Stimulated activated CD4-positive, alpha-beta T cell treated with anti-CD3 and anti-CD28 coated beads, Interleukin-12 subunit alpha, Interleukin-12 subunit beta, amount 100 ng/mL, for 4 hours (primary cell): ENCODE data around the gene ERFL.
"Not testable (repeated sequence)": the region's sequence is repeated elsewhere in the genome, so short reads cannot be mapped to it uniquely, and the experiment has no call there.

ENCODE experiments used
- DNase-seq: peaks from one replicate; pipeline ENCODE4 v3.0.0-alpha.2; 2020

ERFL gene

DNA sequence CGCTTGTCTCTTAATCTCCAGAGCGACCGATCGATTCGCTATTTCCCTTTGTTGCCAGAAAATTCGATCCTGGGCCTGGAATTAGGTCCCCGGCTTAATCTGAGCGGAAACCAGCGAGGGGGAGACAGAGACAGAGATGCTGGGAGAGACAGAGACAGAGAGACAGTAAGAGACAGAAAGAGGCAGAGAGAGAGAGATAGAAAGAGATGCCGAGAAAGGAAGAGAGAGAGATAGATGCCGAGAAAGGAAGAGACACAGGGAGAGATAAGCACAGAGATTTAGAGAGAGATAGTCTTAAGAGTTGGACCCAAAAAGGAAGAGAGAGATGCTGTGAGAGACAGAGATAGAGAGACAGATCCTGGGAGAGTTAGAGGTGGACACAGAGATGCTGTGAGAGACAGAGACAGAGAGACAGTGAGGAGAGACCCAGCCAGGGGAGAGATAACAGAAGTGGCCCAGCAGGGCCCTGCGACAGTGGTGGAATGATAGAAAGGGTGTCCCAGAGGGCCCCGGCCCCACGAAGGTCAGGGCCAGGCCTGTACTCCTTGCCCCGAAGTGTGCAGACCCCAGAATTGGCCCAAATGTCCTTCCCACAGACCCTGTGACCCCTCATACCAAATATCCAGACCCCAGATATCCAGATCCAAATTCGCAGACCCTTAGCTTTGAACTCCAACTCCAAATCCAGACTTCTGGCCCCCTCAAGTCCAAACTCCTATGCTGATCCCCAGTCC lies 1.3 kb downstream of the ERFL start:
- DNase-seq: no peak

DNA sequence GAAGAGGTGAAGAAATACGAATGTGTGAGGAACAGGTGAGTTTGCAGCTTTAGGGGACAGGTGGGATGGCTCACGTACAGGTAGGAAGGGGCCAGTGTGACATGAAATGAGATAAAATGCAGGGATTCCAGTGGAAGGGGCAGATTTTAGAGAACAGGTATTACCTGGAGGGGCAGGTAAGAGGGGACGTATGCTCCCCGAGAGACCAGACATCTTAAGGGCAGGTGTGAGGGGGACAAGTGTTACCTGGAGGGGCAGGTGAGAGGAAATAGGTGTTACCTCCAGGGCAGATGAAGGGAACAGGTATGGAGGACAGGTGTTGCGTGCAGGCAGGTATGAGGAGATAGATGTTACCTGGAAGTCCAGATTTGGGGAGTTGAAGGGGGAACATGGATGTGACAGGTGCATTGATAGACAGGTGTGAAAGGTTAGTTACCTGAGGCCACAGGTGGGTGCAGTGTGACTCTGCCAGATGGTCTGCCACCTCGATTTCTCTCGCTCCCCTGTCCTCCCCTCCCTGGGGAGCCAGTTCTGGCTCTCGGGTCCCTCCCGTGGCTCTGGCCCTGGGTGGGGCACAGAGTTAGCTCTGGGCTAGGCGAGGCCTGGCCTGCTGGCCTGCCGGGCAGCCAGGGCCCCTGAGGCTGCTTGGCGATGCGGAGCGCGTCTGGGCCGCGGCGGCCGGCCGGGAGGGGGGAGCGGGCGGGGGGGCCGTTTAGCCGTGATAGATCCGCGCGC lies 2.1 kb downstream of the ERFL start:
- no peak for DNase-seq

DNA sequence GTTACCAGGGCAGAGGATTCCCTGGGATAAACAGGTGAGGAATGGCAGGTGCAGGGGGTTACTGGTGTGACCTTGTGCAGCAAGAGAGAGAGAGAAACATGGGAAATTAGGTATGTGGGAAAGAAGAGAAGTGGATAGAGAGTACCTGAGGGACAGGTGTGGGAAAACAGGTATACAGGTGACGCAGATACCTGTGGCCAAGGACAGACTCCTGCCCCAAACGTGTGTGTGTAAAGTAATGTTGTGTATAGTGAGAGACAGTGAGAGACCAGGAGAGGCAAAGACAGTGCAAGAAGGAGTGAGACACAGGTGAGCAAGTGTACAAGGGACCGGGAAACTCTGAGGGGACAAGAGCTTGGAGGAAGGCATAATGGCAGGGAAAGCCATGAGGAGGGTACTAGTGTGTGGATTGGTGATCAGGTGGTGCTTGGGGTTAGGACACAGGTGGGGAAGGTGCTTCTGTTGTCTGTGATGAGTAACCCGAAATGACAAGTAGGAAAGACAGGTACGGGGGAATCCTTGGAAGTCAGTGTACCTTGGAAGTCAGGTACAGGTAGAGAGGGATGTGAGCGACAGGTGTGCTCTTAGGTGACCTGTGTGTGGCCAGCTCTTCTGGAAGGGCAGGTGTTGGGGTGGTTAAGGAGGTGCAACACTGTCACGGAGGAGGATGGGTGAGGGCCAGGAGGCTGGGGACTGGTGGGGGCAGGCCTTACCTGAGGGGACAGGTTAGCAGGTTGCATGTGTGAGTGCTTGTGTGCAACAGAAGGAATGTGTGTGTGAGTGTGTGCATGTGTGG lies 2.8 kb downstream of the ERFL start:
- no peak for DNase-seq

DNA sequence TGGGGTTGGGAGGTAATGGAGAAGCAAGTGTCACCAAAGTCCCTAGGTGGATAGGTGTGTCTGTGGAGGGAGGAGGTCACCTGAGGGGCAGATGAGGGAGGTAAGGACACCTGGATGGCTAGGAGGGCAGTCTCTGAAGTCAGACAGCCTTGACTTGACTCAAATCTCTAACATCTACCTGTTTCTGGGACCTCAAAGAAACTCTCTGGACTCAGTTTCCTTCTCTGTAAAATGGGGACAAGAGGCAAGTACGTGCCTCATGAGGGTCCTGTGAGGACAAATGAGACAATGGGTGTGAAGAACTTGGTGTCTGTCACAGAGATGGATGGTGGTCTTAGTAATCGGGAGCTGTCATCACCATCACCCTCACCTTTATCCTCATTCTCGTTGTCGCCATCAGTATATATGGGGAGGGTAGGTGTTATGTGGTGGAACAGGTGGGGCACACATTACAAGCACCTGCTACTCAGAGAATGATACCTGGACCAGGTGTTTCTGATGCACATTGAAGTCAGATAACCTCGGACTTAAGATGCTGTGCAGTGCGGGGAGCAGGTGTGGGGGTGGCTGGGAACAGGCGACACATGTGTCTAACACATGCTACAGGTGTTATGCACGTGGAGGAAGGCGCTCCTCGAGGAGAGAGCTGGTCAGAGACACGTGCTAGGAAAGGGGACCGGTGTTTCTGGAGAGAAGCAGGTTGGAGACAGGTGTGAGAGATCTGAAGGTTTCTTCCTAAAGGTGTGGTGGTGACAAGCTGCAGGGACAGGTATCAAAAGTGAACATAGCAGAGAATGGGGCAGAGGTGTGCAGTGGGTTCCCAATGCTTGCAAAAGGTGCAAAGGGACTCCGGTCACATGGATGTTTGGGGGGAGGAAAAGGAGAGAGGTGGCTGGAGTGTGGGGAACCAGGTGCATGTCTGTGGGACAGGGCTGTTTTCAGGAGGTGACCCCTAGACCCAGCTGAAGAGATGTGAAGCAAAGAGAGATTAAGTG lies 3.8 kb downstream of the ERFL start:
- DNase-seq: no peak

DNA sequence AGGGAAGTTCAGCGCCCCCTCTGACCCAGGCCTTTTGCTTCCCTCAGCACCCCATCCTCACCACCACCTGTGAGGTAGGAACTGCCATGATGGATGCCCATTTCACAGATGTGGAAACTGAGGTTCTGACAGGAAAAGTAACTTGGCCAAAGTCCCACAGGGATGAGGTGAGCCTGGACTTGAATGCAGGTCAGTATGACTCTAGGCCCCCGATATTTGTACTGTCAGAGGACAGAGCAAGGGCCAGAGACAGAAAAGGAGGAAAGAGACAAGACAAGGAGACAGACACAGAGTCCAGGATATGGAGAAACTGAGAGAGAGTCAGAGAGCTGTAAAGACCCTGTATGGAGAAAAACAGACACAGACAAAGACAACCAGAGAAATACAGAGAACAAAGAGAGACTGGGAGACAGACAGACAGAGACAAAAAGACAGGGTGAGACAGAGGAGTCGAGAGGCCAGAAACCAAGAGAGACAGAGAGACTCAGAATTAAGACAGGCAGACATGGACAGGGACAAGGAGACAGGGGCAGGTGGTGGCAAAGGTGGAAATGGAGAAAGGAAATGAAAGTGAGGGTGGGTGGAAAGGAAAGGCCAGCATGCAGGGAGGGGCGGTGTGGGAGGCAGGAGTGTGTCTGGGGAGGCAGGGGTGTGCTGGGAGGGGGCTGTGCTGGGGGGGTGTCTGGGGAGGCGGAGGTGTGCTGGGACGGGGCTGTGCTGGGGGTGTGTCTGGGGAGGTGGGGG lies 5.0 kb downstream of the ERFL start:
- DNase-seq: no peak

DNA sequence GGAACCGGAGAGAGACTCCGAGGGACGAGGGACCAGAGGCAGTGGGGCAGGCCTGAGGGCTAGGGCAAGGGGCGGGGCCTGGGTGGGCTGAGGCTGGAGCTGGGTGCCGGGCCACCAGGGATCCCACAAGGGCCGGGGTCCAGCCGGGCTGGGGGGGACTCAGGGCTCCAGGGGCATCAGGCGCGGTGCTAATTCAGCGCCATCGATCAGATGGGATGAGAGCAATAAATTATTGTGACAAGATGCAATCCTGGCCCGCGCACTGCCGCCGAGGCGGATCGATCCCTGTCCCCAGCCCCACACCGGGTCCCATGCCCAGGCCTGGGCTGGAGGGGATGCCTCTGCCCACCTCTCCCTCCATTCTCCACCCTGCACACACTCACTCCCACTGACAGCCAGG lies 5.7 kb downstream of the ERFL start:
- DNase-seq: no peak

DNA sequence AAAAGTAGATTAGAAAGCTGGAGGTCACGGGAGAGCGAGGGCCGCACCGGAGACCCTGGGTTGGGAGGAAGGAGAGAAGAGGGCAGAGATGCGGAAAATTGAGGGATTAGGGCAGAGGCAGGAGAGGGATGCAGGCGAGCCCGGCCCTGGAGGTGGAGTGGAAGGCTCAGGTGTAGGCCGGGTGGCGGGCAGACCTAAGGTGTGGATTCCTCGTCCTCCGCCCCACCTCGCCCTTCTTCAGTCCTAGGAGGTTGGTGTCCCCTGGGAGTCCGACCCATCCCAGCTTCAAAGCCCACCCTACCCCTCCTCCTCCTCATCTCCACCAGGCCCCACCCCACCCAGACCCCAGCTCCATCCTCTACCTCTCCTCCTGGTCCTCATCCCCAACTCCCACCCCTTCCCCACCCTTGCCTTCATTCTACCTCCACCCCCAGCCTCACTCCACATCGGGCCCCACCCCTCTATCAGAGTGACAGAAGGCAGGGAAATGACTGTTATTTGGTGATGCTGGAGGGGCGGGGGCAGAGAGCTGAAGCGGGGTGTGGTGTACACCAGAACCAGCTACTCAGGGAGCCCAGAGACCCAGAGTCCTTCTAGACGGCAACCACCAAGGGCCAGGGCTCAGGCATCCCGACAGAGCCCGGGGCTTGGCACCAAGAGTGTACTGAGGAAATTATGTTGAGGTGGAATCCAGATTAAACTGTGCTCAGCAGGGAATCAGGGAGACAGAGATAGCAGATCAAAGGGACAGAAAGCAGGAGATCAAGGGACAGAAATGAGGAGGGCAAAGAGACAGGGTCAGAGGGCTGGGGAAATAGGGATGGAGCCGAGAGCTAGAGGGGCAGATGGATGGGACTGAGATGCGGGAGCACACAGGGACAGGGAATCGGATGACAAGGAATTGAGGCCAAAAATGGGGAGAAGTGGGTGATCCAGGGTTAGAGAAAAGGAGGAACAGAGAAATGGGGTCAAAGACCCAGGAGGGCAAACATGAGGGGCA lies 6.4 kb downstream of the ERFL start:
- DNase-seq: no peak

DNA sequence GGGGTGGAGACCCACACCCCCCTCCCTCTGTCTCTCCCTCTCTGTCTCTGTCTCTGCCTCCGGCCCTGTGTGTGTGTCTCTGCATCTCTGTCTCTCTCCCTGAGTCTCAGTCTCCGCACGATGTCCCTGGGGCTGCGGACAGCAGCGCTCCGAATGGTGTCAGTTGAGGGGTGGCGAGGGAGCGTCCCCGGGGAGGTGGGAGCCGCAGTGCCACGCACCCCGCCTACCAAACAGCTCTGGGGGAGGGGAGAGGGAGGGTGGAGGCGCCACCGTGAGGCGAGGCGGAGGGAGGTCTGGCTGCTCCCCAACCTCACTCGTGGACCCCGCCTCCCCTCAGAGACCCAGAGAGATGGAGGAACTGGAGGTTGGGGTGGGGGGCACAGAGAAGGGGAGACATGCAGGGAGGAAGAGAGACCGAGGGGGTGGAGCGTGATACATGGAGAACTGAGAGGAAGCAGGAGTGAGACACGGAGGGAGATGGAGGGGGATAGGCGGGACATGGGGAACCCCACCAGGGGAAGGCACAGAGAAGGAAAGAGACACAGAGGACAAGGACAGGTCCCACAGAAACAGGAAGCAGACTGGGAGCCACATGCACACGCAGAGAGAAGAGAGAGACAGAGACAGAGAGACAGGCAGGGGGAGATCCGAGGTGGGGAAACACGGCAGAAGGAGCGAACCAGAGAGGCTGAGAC lies 7.2 kb downstream of the ERFL start:
- no peak for DNase-seq

DNA sequence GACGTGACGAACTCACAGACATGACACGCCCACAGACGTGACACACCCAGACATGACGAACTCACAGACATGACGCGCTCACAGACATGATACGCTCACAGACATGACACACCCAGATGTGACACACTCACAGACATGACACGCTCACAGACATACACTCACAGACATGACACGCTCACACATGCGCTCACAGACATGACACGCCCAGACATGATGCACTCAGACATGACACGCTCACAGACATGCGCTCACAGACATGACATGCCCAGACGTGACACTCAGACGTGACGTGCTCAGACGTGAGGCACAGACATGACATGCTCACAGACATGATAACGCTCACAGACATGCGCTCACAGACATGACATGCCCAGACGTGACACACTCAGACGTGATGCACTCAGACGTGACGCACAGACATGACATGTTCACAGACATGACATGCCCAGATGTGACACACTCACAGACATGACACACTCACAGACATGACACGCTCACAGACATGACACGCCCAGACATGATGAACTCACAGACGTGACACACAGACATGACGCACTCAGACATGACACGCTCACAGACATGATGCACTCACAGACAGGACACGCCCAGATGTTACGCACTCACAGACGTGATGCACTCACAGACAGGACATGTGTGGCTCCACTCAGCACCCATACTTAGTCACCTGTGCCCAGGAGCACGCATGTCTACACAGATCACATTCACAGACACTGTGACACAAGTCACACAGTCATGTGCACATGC lies 8.1 kb downstream of the ERFL start:
- DNase-seq: no peak

DNA sequence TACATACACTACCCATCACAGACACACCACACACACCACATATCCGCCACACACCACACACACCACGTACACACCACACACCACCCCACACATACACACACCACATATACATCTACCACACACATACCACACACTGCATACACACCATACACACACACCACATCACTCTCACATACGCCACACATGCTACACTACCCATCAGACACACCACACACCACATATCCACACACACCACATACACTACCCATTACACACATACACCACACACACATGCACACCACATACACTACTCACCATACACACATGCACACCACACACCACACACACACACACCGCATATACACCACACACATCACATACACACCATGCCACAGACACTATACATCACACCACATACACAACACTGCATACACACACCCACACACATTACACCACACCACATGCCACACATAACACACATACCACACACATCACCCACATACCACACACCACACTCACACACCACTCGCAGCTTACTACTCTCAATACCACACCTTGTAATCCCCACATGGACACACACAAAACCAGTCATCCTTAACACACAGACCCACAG lies 9.5 kb downstream of the ERFL start:
- no peak for DNase-seq

DNA sequence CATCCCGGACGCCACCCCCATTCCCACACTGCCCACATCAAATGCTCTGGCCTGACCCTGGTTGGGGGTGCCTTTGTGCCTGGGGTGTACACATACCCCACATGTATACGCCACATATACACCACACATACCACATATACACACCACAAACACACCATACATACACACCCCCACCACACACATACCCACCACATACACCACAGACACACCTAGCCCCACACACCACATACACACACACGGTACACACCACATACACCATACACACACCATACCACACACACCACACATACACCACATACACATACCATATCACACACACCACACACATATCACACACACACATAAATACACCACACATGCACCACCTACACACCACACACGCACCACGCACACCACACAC lies 10.2 kb downstream of the ERFL start:
- no peak for DNase-seq

DNA sequence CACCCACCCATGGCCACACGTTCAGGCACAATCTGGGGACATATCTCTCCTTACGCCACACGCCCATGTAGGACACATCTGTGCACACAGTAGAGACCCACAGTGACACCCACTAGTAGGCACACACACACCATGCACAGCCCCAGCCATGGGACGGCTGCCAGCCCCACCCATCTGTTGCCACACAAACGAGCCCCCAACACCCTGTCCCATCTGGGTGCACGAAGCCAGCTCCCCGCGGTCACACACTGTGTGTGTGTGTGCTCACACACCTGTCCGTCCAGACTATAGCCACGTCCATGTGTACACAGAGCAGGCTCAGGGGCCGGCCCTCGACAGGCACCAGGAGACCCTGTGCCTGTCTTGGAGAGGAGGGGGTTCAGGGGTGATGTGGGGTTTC lies 10.6 kb downstream of the ERFL start:
- no peak for DNase-seq

DNA sequence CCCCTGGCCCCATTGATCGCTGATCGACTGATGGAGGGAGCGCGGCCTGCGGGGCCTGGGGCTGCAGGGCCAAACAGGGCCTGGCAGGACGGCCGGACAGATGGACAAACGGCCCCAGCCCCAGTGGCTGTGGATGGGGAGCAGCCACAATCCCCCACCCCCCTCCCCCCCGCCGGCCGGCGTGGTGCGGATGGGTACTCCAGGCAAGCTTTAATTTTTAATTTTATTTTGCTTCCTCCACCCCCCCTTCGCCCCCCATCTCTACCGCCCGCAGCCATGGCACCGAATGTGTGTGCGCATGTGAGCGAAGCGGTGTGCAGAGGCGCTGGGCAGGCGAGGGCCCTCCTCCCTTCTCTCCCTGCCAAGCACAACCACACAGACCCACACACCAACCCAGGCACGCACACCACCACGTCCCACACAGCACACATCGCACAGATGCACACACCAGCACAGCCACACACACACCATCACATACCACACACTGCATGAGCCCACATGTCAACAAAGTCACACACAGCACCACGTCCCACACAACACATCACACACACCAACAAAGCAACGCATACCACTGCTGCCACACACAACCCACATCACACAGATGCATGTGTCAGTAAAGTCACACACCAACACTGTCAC lies 12.4 kb downstream of the ERFL start:
- DNase-seq: no peak

DNA sequence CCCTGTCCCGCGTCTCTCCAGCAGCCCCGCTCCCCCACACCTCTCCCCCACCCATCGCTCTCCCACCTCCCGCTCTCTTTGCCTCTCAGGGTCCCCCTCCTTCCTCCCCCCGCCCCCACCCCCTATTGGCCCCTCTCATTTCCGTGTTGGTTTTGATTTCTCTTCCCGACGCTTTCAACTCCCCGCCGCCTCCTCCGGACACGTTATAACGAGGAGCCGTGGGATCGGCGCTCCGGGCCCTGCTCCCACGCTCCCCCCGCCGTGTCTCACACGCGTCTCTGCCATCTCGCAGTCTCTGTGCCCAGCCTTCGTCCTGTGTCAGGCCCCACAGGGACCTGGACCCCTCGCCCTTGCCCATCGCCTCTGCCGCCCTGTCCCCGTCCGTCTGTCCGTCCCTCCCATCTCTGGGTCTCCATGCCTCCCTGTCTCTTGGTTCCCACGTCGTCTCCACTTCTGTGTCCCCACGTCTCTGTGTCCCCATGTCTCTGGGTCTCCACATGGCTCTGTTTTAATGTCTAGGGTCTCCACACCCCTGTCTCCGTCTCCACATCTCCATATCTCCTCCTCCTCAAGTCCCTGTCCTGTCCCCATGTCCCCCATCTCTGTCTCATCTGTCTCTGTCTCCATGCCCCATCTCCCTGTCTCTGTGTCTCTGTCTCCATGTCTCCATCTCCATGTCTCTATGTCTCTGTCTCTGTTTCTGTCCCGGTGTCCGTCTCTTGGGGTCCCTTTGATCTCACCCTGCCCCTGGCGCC lies 13.1 kb downstream of the ERFL start:
- no peak for DNase-seq

DNA sequence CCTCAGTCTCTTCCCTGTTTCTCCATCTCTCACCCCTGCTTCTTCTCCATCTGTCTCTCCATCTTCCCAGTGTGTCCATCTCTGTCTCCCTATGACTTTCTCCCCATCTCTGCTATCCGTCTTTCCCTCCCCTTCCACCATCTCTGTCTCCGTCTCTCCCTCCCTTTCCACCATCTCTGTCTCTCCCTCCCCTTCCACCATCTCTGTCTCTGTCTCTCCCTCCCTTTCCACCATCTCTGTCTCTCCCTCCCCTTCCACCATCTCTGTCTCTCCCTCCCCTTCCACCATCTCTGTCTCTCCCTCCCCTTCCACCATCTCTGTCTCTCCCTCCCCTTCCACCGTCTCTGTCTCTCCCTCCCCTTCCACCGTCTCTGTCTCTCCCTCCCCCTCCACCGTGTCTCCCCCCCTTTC lies 13.8 kb downstream of the ERFL start:
- DNase-seq: not testable (repeated sequence)

DNA sequence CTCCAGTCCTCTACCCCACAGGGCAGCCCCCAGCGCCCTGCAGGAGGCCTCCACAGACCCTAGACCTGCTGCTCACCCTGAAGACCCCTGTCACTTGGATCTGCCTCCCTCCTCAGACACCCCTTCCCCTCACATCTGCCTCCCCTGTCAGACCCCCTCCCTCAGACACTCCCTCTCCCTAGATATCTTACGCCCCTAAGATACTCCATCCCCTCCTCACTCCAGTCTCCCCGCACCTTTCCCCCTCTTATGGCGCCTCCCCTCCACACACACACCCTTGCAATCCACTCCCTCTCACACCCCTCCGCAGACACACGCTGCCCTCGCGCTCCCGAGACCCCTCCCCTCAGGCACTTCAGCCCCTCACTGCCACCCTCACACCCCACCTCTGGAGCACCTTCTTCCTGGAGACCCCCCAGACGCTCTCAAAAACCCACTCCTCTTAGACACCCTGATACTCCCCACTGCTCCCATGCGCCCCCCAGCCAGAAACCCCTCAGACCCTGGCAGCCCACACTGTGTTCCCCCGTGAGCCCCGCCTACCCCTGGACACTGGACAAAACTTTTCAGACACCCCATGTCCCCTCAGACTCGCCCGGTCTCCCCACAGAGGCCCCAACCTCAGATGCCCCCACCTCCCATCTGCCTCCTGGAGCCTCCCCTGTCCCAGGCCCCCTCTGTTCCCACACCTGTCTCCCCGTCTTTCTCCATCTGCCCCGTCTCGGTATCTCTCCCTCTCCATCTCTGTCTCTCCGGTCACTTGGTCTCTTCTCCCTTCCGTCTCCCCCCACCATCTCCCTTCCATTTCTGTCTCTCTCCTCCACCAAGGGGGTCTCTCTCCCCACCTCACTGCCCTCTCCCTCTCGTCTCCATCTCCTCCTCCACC lies 14.5 kb downstream of the ERFL start:
- DNase-seq: no peak
